GM19438 (cell line): Measurements from ENCODE around the gene CACNA2D1.

Experiments
- ATAC-seq: cut with Tn5 transposase; IDR thresholded peaks from one replicate; pipeline ENCODE4 v1.9.1; 2021; ENCODE audit warnings: low read depth; ENCODE audit not compliant: unreplicated experiment

The CACNA2D1 gene

DNA sequence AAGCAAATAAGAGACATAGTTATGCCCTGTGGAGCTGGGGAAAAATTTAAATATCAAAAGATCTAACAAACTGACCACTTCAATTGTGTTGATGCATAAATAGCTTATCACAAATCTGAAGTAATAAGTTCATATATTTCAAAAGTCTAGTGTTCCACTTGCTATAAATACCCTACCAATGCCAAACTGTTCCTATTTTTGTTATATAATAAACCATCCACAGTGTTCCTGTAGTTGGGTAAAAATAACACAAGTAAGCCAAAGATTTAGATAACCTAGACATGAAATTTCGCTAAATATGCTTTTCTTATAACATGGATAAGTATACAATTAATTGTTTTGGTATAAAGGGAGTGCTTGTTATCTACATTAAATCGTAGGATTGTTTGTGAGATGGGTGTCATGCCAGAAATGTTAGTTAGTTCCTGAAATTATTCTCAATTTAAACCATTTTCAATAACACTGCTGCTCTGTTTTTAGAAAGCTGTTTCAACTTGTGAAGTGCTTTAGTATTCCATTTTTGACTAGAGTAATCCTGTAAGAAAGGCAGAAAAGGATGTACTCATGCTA lies 85.5 kb downstream of the CACNA2D1 start:
- no peak for ATAC-seq

- ATAC-seq = no peak
Measured at GRCh38 chr7:82348251-82348650, 95.3 kb downstream of the CACNA2D1 start.

DNA sequence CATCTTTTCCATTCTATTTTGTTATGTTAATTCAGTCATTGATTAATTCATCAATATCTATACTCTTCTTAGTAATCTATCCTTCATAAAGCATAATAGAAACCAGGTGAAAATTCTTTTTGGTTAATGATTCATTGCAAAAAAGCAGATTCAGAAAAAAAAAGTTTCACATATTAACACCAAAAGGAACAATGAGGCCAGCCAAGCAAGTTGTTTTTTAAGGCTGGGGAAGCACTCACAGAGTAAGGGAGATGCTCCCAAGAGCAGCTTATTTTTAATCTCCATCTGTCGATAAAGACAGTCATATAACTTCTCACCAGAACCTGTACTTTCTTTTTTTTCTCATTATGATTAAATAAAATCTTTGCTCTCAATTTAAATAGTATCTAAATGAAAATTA lies 95.8 kb downstream of the CACNA2D1 start:
- ATAC-seq = no peak

- no peak for ATAC-seq
Measured at GRCh38 chr7:82345886-82346285, 97.7 kb downstream of the CACNA2D1 start.

- no peak for ATAC-seq
Measured at GRCh38 chr7:82343716-82344115, 99.9 kb downstream of the CACNA2D1 start.

GRCh38 chr7:82339958-82340357 lies 103.6 kb downstream of the CACNA2D1 start:
- no peak for ATAC-seq

DNA sequence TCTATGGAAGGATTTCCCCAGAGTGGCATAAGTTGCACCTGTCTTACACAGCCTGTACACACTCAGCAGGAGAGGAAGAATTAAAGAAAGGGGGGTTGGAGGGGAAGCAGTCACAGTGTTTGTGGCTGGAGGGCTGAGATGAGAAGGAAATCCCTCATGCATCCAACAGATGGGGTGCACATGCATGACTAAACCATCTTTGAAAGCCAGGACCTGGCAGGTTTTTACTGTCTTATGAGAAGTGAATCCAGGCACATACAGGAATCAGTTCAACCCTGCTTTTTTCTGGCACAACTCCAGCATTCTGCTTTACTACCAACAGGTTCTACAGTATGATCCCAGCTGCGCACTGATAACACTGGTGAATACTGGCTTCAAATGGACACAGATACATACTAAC lies 107.7 kb downstream of the CACNA2D1 start:
- ATAC-seq = no peak

- no peak for ATAC-seq
Measured at GRCh38 chr7:82335001-82335400, 108.6 kb downstream of the CACNA2D1 start.

DNA sequence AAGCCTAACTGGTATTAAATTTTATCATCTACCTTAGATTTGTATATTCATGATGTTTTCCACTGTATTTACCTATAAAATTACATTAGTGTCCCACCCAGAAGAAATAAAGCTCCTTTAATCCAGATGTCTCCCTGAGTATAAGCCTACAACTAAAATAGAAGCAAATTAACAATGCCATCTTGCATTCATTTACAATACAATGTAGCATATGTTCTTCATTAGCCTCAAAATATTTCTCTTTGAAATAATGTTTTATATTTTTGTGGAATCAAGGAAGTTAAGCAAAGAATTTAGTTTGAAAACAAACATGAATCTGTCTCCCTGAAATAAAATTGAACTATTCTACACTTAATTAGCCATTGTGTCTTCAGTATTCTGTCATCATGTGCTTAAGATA lies 112.3 kb downstream of the CACNA2D1 start:
- ATAC-seq = no peak

DNA sequence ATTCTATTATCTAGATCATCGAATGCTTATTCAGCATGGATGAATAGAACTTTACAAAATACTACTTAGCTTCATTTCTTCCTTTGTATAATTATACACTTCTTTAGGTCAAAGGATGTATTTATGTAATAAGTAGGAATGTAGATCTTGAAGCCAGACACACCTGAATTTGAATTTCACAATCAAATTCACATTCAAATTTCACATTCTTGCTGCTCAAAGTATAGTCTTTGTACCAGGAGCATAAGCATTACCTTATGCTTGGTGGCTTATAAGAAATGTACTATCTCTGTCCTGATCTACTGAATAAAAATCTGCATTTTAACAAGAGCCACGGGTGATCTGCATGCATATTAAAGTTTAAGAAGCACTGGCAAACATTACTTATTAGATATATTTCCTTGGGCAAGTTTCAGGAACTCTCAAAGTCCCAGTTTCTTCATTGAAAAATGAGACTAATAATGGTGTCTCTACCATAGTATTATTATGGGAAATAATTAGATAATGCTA lies 112.8 kb downstream of the CACNA2D1 start:
- no peak for ATAC-seq

DNA sequence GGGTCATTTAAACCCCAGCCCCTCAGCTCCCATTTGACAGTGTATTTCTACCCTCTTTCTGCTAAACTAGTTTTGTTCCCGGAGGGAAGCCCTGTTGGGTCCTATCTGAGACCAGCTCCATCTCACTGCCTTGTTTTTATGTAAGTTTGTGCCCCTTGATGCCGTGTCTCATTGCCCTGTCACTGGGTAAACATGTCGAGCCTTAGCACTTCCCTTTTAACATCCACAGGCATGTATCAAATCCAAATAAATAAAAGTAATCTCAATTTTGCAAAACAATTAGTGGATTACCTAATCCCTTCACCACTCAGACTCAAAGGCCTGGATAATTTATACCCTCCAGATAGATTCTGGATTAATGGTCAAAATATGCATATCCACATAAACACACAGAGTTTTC lies 115.7 kb downstream of the CACNA2D1 start:
- ATAC-seq = no peak

- ATAC-seq = no peak
Measured at GRCh38 chr7:82325416-82325815, 118.2 kb downstream of the CACNA2D1 start.

DNA sequence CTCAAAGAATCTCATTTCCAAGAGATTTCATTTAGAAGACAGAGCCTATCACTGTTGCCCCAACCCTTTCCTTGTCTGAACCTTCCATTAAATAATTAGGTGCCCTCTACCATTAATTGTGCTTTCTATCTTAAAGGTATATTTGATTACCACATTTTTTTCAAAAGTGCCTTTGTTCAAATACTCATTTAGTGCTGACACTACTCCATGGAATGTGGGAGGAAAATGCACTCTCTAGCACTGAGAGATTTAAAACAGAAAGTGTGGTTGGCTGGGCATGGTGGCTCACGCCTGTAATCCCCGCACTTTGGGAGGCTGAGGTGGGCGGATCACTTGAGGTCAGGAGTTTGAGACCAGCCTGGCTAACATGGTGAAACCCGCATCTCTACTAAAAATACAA lies 119.8 kb downstream of the CACNA2D1 start:
- ATAC-seq = no peak

- no peak for ATAC-seq
Measured at GRCh38 chr7:82319674-82320118, 123.9 kb downstream of the CACNA2D1 start.

DNA sequence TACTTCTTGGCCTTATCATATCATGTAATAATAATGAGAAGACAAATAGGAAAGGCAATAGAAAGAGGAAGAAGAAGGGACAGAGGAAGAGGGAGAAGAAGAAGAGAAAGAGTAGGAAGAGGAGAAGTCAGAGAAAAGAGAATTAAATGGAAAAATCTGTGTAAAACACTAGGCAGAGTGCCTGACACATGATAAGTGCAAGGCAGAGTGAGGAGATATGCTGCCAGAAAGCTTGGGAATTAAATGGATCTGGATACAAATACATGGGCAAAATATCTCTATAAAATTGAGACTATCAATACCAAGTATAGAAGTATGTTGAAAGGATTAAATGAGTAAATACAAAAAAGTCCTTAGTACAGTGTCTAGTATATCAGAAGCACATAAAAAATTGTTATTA lies 124.8 kb downstream of the CACNA2D1 start:
- no peak for ATAC-seq

DNA sequence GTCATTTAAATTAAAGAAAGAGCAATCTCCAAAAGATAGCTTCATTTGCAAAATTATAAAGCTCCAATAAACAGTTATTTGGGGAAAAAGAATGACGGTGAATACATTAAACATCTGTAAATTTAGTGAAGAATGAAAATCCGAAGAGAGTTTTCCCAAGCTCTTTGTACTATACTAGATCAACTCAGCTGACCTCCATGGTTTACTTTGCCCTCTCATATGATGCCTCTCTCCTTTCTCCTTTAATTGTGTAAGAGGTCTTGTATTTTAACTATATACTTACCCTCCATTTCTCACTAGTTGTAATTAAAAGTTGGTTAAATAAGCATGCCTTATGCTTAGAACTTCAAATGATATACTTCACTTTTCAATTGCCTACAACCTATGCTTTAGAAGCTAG lies 125.8 kb downstream of the CACNA2D1 start:
- ATAC-seq = no peak

DNA sequence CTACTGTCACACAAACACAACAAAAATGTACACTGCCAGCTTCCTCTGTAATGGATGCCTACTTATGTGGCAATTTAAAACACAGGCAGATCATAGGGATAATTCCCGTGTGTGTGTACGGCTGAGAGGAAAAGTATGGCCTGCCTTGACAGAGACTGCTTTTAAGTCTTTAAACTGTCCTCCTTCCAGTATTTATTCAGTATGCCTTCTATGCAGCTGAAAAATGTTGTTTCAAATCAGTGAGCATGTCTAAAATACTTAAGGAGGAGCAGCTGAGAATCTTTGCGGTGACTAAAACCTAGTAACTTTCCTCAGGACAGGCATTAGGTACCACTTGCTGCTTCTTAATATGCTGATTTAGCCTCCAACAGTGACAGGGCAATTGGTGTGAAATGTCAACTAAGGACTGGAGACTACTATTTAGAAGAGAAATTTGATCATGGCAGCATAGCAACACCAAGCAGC lies 126.3 kb downstream of the CACNA2D1 start:
- no peak for ATAC-seq

DNA sequence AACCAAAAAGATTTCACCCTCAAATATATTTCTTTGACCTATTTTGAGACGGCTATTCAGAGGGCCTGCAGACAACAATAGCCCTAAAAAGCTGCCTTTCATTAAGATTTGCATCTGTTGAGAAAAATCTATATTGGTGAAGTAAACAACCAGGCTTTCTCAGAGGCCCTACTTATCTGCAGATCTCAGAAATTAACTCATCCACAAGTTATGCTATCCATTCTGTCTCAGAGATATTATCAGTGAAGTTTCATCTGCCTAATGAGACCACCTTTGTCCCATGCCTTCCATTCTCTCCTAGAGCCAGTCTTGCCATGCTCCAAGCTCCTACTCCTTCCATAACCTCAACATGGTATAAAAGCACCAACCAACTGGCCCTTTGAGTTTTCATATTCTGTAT lies 130.3 kb downstream of the CACNA2D1 start:
- no peak for ATAC-seq

- ATAC-seq = no peak
Measured at GRCh38 chr7:82312646-82313045, 130.9 kb downstream of the CACNA2D1 start.

GRCh38 chr7:82305347-82306005 lies 138.1 kb downstream of the CACNA2D1 start:
- ATAC-seq = no peak

DNA sequence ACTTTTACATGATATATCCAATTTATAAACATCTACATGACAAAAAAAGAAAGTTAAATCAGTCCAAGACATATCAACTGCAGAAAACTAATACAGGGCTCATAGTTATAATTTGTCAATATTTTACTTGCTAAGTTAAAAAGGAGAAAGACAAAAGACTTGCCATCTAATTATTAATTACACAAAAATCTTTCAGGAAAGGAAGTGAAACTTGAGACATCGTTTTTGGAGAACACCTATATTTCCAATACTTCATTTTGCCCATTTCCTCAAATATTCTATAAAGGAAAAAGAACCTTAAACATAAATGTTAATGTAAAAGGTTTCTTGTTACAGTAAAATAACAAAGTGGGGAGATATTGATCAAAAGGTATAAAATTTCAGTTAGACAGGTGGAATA lies 148.7 kb downstream of the CACNA2D1 start:
- no peak for ATAC-seq

GRCh38 chr7:82294382-82294784 lies 149.2 kb downstream of the CACNA2D1 start:
- no peak for ATAC-seq
